Fibroblast of the aortic adventitia (primary cell): ENCODE measurements around the gene KANSL1L. TPM values are rescaled to one million over a fixed set of nuclear protein-coding genes. Genes with fewer than 3 reads are reported as not detected.

Source experiments
- DNase-seq: peaks from one replicate; pipeline ENCODE4 v3.0.0-alpha.2; 2010; ENCODE audit warnings: low read depth
- H3K4me3 ChIP-seq: 2 replicates; pipeline ENCODE4 v1.5.1; 2011; ENCODE audit warnings: low read depth, mild to moderate bottlenecking, control low read depth, low read length, moderate library complexity
- CTCF ChIP-seq: IDR thresholded peaks from 2 replicates; pipeline ENCODE4 v1.5.1; 2011; ENCODE audit warnings: mild to moderate bottlenecking, low read length, control low read depth, inconsistent platforms; ENCODE audit not compliant: insufficient read depth
- total RNA-seq: library from RNA; depleted of rRNA; stranded (reverse); fragments of >200 nt; gene quantifications from 2 replicates; pipeline ENCODE4 v1.2.3, GENCODE V29; 2012; ENCODE audit warnings: low replicate concordance

Gene KANSL1L
- total RNA-seq, 1 donor: 28.2 TPM

- TF ChIP-seq CTCF: no peak
- DNase-seq: no peak
Measured at GRCh38 chr2:209988010-209988409, 183.2 kb downstream of the KANSL1L start.

GRCh38 chr2:209986415-209986814 is 184.8 kb downstream of the KANSL1L start:
- no peak for TF ChIP-seq CTCF
- H3K4me3 ChIP-seq: no peak overlapping the region
- no peak for DNase-seq

More at GRCh38 chr2:209988010-209988409, 183.2 kb downstream of the KANSL1L start:
- no peak overlapping the region for H3K4me3 ChIP-seq

- H3K4me3 ChIP-seq: no peak overlapping the region
- DNase-seq: no peak
- TF ChIP-seq CTCF: no peak
Measured at GRCh38 chr2:209985874-209986273, 185.3 kb downstream of the KANSL1L start.

- no peak for TF ChIP-seq CTCF
- DNase-seq: no peak
- no peak overlapping the region for H3K4me3 ChIP-seq
Measured at GRCh38 chr2:209984291-209984690, 186.9 kb downstream of the KANSL1L start.

- peak; percentile 44 for TF ChIP-seq CTCF
- no peak overlapping the region for H3K4me3 ChIP-seq
- DNase-seq: peak; percentile 67
Measured at GRCh38 chr2:209977386-209978239, 193.6 kb downstream of the KANSL1L start.

GRCh38 chr2:209976698-209977385 is 194.4 kb downstream of the KANSL1L start:
- no peak overlapping the region for H3K4me3 ChIP-seq
- no peak for TF ChIP-seq CTCF
- no peak for DNase-seq
